HG03280 (cell line): ENCODE measurements around the gene ANKHD1.

Experiments
- ATAC-seq: cut with Tn5 transposase; IDR thresholded peaks from one replicate; pipeline ENCODE4 v1.9.1; 2021; ENCODE audit warnings: mild to moderate bottlenecking, moderate library complexity; ENCODE audit not compliant: unreplicated experiment

ANKHD1 gene

DNA sequence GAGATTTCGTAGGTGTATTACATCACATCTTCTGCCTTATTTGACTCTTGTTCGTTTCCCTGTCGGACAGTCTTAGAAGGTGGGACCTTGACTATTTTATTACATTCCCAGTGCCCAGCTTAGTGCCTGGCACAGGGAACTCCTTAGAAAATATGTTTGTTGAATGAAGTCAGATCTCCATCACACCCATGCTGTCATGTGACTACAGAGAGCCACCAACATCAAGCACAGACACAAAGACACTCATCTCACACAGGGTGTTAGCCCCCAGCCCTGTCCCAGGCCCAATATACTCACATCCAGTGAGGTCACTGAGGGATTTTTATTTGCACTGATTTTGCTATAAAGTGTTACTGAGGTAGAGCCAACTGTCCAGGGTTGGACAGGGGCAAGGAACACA is 156.3 kb downstream of the ANKHD1 start:
- ATAC-seq: no peak

DNA sequence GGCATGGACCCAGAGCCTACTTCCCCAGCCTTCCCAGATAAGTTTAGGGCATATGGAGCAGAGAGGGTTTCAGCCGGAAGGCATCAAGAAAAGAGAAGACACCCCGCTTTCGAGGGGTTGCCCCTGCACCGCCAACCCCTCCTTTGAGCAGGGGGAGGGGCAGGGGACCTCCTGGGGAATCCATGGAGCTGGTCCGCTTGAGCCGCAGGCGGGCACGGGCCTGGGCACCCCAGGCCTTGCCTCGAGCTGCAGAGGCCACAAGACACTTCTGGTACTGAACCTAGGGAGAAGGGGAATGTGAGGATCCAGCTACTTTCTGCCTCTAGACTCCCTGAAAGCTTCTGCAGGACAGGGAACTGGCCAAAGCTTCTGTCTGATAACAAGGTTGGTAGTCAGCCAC is 156.9 kb downstream of the ANKHD1 start:
- ATAC-seq: no peak

- ATAC-seq: no peak
These were observed 158.6 kb downstream of the ANKHD1 start for GRCh38 chr5:140560227-140560626.

DNA sequence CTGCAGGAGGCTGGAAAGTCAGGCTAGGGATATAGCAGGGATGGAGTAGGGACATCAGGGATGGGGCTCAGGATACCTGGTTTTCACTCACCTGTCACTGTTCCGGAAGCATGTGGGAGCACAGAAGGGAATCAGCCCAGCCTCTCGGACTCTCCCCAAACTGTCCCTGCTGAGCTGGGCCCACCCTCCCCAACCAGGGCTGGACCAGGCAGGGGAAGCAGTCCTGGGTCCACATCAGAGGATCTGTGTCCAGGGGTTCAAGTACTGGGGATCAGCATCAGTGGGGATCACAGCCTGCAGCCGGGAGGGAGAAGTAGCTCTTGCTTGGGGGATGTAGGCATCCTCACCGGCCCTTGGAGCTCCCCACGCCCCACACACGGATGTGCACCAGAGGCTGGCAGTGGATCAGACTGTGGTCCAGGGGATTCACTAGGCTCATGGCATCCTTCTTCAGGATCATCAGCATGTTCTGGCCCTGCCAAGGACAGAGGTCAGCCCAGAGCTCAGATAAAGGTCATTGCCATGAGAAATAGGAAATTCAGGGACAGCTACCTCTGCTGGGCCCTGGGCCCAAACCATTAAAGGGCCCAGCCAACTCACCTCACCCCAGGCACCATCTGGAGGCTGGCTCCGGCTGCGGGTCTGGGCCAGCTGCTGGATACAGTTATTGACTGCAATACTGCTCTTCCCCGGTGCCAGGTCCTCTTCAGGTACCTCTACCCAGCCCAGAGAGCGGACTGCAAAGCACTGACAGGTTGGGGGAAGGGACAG is 160.3 kb downstream of the ANKHD1 start:
- no peak for ATAC-seq

- ATAC-seq: no peak
These were observed 162.0 kb downstream of the ANKHD1 start for GRCh38 chr5:140563596-140563995.

DNA sequence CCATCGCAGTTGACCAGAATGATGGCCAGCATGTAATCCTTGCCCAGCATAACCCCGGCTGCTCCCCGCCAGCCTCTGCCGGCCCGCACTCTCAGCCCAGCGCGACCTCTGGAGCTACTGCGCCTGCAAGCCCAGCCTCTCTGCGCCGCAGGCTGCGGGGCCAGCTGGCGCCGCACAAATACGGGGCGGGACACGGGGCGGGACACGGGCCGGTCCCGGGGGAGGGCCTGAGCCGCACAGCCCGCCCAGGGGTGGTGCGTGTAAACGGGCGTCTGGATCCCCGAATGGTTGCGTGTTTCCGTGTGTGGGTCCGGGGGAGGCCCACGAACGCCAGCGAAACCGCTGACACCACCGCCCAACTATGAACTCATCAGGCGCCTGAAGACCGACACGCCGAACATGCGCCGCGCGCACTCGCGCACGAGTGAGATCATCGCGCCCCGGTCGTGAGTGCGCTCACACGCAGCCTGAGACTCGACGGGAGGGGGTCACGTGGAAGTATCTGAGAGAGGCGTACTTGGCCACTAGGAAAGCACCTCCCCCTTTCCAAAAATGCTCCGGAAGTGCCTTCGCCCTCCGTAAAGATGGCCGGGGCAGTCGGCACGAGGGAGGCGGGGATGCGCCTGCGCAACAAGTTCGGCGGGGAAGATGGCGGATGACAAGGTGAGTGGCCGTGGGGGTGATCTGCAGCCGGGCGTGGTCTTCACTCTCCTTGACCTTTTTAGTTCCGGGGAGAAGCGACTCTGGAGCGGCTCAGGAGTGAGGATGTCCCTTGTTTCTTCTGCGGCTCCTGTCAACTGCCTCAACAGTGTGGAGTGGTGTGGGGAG is 162.8 kb downstream of the ANKHD1 start, which contains the start of the genes APBB3 and SLC35A4:
Gene APBB3, minus strand, starts transcription at position 403 of the 828 bp plus-strand sequence. Its CDS starts 353 bp downstream, at position 50.
Gene SLC35A4, plus strand, starts transcription at position 633 of the 828 bp plus-strand sequence. CDS start 2,342 bp downstream, outside the sequence.
- peak; percentile 89 for ATAC-seq

GRCh38 chr5:140565024-140565779 is 163.6 kb downstream of the ANKHD1 start:
- ATAC-seq: no peak

DNA sequence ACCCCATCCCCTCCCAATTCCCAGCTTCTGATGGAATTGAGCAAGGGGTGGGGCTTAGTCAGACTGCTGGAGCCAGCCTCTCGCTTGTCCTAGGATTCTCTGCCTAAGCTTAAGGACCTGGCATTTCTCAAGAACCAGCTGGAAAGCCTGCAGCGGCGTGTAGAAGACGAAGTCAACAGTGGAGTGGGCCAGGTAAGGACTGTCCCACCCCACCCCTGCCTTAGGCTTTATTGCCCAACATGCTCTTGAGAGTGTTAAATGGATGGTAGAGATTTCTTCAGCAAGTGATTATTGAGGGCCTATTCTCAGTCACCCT is 164.1 kb downstream of the ANKHD1 start:
- no peak for ATAC-seq

- no peak for ATAC-seq
These were observed 165.0 kb downstream of the ANKHD1 start for GRCh38 chr5:140566665-140567064.

GRCh38 chr5:140567136-140567818 is 165.6 kb downstream of the ANKHD1 start:
- no peak for ATAC-seq

- no peak for ATAC-seq
These were observed 166.2 kb downstream of the ANKHD1 start for GRCh38 chr5:140567871-140568270.

GRCh38 chr5:140568443-140569063 is 166.9 kb downstream of the ANKHD1 start:
- no peak for ATAC-seq

DNA sequence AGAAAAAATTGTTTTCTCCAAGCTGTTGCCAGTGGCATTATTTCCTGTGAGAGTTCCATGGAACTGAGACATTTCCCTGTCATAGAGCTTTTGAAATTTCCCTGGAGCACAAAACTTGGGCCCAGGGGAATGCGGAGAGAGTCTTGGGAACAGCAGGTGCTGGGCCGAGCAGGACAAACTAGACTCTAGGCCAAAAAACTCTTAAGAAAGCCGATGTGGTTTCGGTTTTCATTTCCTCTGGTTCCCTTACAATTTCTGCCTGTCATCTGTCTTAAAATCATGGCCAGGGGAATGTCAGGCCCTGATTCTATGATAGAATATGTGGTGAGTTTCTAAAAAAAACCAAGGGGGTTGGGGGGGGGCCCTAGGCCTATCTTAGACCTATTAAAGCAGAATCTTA is 167.6 kb downstream of the ANKHD1 start:
- no peak for ATAC-seq

DNA sequence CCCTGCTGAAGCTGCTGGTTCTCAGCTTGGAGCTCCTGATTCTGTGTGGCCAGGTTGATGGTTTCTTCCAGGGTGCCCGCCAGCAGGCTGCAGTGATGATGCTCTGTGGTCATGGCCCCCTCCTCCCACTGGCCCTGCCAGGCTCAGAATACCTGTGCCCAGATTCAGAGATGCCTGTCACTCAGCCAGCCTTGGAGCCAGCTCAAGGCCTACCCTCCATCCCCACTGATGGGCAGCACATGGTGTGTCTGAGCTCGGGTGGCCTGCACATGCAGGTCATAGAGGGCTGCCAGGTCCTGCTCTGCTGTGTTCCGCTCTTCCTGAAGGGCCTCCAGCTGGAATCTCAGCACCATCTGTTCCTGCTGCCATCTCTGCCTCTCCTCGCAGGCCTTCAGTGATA is 168.4 kb downstream of the ANKHD1 start:
- no peak for ATAC-seq

GRCh38 chr5:140570488-140570887 is 168.9 kb downstream of the ANKHD1 start:
- ATAC-seq: no peak

- no peak for ATAC-seq
These were observed 169.5 kb downstream of the ANKHD1 start for GRCh38 chr5:140571105-140571504.

DNA sequence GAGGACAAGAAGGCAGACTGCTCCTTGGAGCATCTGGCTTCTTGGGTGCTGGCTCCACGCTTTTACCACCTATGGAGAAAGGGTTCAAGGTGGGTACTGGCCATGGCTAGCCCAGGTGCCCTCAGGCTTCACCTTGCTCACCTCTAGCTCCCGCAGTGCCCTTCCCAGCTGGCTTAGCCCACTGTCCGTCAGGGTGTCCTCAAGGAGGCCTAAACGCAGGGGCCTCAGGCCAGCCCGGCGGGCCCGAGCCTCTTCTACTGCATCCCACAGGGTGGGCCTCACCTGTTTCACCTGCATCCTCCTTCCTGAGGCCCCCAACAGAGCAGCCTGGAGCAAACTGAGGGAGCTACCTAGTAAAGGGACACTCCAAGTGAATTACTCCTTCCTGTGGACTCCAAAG is 172.1 kb downstream of the ANKHD1 start:
- no peak for ATAC-seq

DNA sequence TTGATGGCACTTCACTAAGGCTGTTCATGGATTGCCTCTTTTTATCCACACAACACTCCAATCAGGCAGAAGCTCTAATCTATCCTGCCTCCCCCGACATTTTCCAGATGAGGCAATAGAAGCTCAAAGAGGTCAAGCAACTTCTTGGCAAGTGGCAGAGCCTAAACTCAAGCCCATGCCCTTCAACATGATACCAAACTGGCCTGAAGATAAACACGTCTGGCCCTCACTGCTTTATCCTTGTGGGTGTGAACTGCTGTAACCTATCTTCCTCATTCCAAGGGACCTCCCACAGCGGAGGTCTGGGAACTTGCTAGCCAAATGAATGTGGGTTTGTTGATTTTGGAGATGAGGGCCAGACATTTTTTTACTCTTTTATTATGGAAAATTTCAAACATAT is 172.5 kb downstream of the ANKHD1 start:
- ATAC-seq: no peak

- ATAC-seq: no peak
These were observed 173.7 kb downstream of the ANKHD1 start for GRCh38 chr5:140575309-140575708.

- no peak for ATAC-seq
These were observed 175.2 kb downstream of the ANKHD1 start for GRCh38 chr5:140576776-140577201.
